DOHH2 (cell line): Measurements from ENCODE around the gene SLIT1.

Experiments used
- CTCF ChIP-seq: fragments of 200-600 bp; sonication (generic); IDR thresholded peaks from one replicate; pipeline ENCODE4 v1.5.1; 2014; ENCODE audit warnings: antibody characterized with exemption, mild to moderate bottlenecking, low read depth, low read length; ENCODE audit not compliant: poor library complexity, severe bottlenecking
- EZH2phosphoT487 ChIP-seq: fragments of 200-600 bp; sonication (generic); IDR thresholded peaks from 2 replicates; pipeline ENCODE4 v1.6.1; 2017; ENCODE audit warnings: borderline replicate concordance, mild to moderate bottlenecking, antibody characterized with exemption, low read length, moderate library complexity, mixed read lengths

GRCh38 chr10:97102441-97102840 is 83.3 kb downstream of the SLIT1 start:
- no peak for TF ChIP-seq CTCF
- no peak for TF ChIP-seq EZH2phosphoT487
